ENCODE data around the gene HMGB1. TPM values are rescaled to one million over a fixed set of nuclear protein-coding genes. Genes with fewer than 3 reads are reported as not detected.
"Not testable (repeated sequence)": the region's sequence is repeated elsewhere in the genome, so short reads cannot be mapped to it uniquely, and the experiment has no call there.

HMGB1 gene
- total and polyA plus RNA-seq, 2 of the 4 experiments (the other 2 are of a cell fraction), result 185 to 276 TPM

- CTCF ChIA-PET, result interaction anchor here (0.6 to 2.6 kb wide), 8 partner anchors 32 to 688 kb away, joined by 3 to 13 read pairs (median 4); no protein-coding TSS in a partner anchor
- H2BK5ac ChIP-seq (ENCODE audit: low read depth, low read length, poor library complexity, severe bottlenecking); H3K27me3 ChIP-seq (ENCODE audit: control insufficient read depth, insufficient read depth, low read length); H2AFZ ChIP-seq (replicated peaks; ENCODE audit: low read length, poor library complexity); H3K4me1 ChIP-seq (ENCODE audit: control insufficient read depth, insufficient read depth, low read length); H3K18ac ChIP-seq (ENCODE audit: low read depth, low read length); H2AK5ac ChIP-seq (ENCODE audit: low read depth, low read length); dilution Hi-C loops (cut with HindIII; ENCODE audit: low sequenced_read_pairs, unreplicated experiment); BruUV-seq (replicated peaks); H3K23ac ChIP-seq (ENCODE audit: low read depth, low read length); H3K4me2 ChIP-seq (ENCODE audit: low read depth, low read length); H3K4ac ChIP-seq (ENCODE audit: low read depth, low read length); H3K9me1 ChIP-seq (ENCODE audit: insufficient read depth, low read length); H4K8ac ChIP-seq (ENCODE audit: low read depth in 2 of 2, low read length in 2 of 2); H4K91ac ChIP-seq (ENCODE audit: insufficient read depth, low read depth, low read length); POLR2A ChIA-PET (ENCODE audit: unreplicated experiment); ATAC-seq (ENCODE audit: low read depth); H4K20me1 ChIP-seq (ENCODE audit: insufficient read depth, low read length); H2BK15ac ChIP-seq (ENCODE audit: low read depth, low read length); H3K4me3 ChIP-seq (ENCODE audit: insufficient read depth, low read depth, low read length); H3K9me3 ChIP-seq (ENCODE audit: control insufficient read depth, insufficient read depth, low read length); H4K5ac ChIP-seq (ENCODE audit: low read depth, low read length); H2BK20ac ChIP-seq (ENCODE audit: low read depth, low read length); H2AK9ac ChIP-seq (replicated peaks; ENCODE audit: low read depth, low read length, poor library complexity); H3K27ac ChIP-seq (ENCODE audit: insufficient read depth, low read length); H3K56ac ChIP-seq (ENCODE audit: extremely low read depth, insufficient read depth, low read length); H3K9ac ChIP-seq (ENCODE audit: low read depth, low read length); H3K14ac ChIP-seq (replicated peaks; ENCODE audit: low read depth, low read length); H2BK120ac ChIP-seq (ENCODE audit: low read depth, low read length); intact Hi-C loops (cut with micrococcal nuclease); H3K36me3 ChIP-seq (ENCODE audit: control insufficient read depth, insufficient read depth, low read length): not testable (repeated sequence)
- H3K79me1 ChIP-seq (ENCODE audit: low read depth in 1 of 2, low read length in 2 of 2), result peaks cover 9 to 12% of the 10 kb centered on the region in 2 experiments; a peak in 3 of 4 replicates
- WGBS, 2 experiments (ENCODE audit: extremely low coverage in 2 of 2, insufficient read length in 1 of 2), result no CpG with 5 or more reads among the region's 3 CpGs
- DNase-seq, result peak; percentile 46
- TF ChIP-seq RAD21 (IDR thresholded peaks at IDR 0.05; ENCODE audit: low read length) (peak; percentile 65), SMC3 (IDR thresholded peaks at IDR 0.05; ENCODE audit: low read depth, low read length) (peak; percentile 38; the same call in 1 of the 2 replicates)
- TF ChIP-seq, protein P1, sequence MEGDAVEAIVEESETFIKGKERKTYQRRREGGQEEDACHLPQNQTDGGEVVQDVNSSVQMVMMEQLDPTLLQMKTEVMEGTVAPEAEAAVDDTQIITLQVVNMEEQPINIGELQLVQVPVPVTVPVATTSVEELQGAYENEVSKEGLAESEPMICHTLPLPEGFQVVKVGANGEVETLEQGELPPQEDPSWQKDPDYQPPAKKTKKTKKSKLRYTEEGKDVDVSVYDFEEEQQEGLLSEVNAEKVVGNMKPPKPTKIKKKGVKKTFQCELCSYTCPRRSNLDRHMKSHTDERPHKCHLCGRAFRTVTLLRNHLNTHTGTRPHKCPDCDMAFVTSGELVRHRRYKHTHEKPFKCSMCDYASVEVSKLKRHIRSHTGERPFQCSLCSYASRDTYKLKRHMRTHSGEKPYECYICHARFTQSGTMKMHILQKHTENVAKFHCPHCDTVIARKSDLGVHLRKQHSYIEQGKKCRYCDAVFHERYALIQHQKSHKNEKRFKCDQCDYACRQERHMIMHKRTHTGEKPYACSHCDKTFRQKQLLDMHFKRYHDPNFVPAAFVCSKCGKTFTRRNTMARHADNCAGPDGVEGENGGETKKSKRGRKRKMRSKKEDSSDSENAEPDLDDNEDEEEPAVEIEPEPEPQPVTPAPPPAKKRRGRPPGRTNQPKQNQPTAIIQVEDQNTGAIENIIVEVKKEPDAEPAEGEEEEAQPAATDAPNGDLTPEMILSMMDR (conservative IDR thresholded peaks at IDR 0.05; ENCODE audit: low read depth, low read length), result peak; percentile 48
- in situ Hi-C loops (cut with MboI; ENCODE audit: low sequenced_read_pairs), result loop anchor here (10.0 to 25.0 kb wide), 3 partner anchors 153 to 583 kb away; partner anchors contain the start of gene USPL1
These were observed 4.3 kb downstream of the HMGB1 start for GRCh38 chr13:30461279-30462066.
